ENCODE data around the gene TGFB2.

Gene TGFB2

DNA sequence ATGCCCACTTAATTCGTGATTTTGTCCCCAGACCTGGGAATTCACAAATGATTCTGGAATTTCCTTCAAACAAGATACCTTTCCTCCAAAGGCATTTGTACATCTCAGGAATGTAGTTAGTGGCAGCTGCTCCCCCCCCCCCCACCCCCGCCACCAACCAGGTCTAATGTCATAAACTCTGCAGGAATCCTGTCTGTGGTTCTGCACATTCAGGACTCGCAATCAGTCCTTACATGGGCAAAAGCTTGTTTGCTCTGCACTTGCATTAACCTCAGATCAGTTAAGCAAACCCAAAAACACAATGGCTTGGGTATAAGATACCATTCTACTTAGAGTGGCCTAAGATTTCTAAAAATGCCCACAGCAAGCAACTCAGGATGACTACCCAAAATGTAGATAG is 143.8 kb downstream of the TGFB2 start:
- H3K4me3 ChIP-seq (ENCODE audit: extremely low read depth, insufficient read depth, low read length, poor library complexity, severe bottlenecking) = no peak overlapping the region
- 86 to 100% methylated on average over 1 of the region's 3 CpGs for WGBS, 2 experiments (ENCODE audit: insufficient coverage in 2 of 2)
- H3K36me3 ChIP-seq (ENCODE audit: control insufficient read depth, insufficient read depth, low read length) = no peaks in the 10 kb centered on the region
- H3K27ac ChIP-seq (ENCODE audit: low read depth, low read length, severe bottlenecking) = no peak overlapping the region
- peaks cover 28% of the 10 kb centered on the region for H3K4me1 ChIP-seq (ENCODE audit: control insufficient read depth, insufficient read depth, low read length, poor library complexity, severe bottlenecking)
- H3K9me3 ChIP-seq (ENCODE audit: control insufficient read depth, low read length) = no peaks in the 10 kb centered on the region

DNA sequence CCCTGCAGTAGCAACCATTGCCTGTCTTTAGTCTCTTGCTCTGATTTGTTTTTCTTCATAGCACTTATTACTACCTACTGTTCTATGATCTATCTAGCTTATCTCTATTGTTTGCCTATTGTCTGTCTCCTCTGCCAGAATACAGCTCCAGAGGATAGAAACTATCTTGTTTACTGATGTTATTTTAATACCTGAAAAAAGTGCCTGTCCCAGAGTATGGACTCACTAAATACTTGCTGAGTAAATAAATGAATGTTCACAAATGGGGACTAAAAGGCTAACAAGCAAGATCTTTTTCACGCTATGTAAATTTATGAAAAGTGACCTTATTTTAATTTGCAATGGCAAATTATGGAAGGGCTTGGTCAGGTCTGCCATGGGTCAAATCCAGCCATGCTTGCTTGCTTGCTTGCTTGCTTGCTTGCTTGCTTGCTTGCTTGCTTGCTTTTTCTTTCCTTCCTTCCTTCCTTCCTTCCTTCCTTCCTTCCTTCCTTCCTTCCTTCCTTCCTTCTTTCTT is 145.3 kb downstream of the TGFB2 start:
- H3K4me3 ChIP-seq (ENCODE audit: extremely low read depth, insufficient read depth, low read length, poor library complexity, severe bottlenecking) = no peak overlapping the region

DNA sequence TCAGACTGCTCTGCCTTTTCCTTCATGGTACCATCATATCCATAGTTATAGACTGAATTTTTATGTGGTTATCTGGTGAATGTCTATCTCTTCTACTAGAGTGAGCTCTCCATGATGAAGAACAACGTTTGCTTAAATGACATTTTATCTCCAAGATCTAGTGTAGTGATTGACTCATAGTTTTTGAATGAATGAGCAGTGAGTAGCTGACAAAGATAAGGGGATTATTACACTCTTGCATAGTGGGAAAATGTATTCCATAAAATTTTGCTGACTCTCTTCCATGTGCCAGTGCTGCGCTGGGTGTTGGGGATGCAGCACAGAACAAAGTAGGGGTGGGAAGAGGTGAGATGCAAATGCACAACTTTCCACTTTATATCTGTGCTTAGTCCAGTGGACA is 147.7 kb downstream of the TGFB2 start:
- Histone ChIP-seq H3K4me3 (ENCODE audit: extremely low read depth, insufficient read depth, low read length, poor library complexity, severe bottlenecking) (no peak overlapping the region), H3K4me1 (ENCODE audit: control insufficient read depth, insufficient read depth, low read length, poor library complexity, severe bottlenecking) (peaks cover 42% of the 10 kb centered on the region), H3K9me3 (ENCODE audit: control insufficient read depth, low read length) (no peaks in the 10 kb centered on the region), H3K27ac (ENCODE audit: low read depth, low read length, severe bottlenecking) (no peak overlapping the region), H3K36me3 (ENCODE audit: control insufficient read depth, insufficient read depth, low read length) (no peaks in the 10 kb centered on the region)
- WGBS, 2 experiments (ENCODE audit: insufficient coverage in 2 of 2) = 100% methylated on average over 1 to 2 of the region's 2 CpGs

More for the DNA sequence above, 145.3 kb downstream of the TGFB2 start:
- no peaks in the 10 kb centered on the region for H3K9me3 ChIP-seq (ENCODE audit: control insufficient read depth, low read length)
- no peak overlapping the region for H3K27ac ChIP-seq (ENCODE audit: low read depth, low read length, severe bottlenecking)
- no peaks in the 10 kb centered on the region for H3K36me3 ChIP-seq (ENCODE audit: control insufficient read depth, insufficient read depth, low read length)
- WGBS, 2 experiments (ENCODE audit: insufficient coverage in 2 of 2) = no CpG with 5 or more reads among the region's 1 CpG
- H3K4me1 ChIP-seq (ENCODE audit: control insufficient read depth, insufficient read depth, low read length, poor library complexity, severe bottlenecking) = peaks cover 35% of the 10 kb centered on the region

DNA sequence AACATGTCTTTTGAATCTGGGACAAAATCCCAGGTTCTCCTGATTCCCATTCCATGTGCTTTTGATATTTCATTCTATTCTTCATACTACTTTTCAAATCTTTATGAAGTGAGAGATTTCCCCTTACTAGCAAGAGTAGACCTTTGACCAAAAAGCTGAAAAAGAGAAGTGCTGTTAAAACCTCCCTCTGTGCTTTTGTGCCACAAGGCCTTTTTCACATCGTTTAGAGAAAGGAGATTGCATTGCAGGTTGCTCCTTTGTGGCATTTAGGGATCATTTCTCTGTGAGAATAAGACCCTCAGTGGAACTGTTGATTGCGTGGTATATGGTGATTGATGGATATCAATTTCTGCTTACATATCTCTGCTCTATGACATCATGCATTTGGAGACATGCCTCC is 148.8 kb downstream of the TGFB2 start:
- Histone ChIP-seq H3K27ac (ENCODE audit: low read depth, low read length, severe bottlenecking) (no peak overlapping the region), H3K4me3 (ENCODE audit: extremely low read depth, insufficient read depth, low read length, poor library complexity, severe bottlenecking) (no peak overlapping the region), H3K36me3 (ENCODE audit: control insufficient read depth, insufficient read depth, low read length) (no peaks in the 10 kb centered on the region), H3K4me1 (ENCODE audit: control insufficient read depth, insufficient read depth, low read length, poor library complexity, severe bottlenecking) (peaks cover 44% of the 10 kb centered on the region), H3K9me3 (ENCODE audit: control insufficient read depth, low read length) (no peaks in the 10 kb centered on the region)
- 20% methylated on average over 1 of the region's 2 CpGs for WGBS, 2 experiments (ENCODE audit: insufficient coverage in 2 of 2)

Data from mesodermal cell (in vitro differentiated cells).